Measurements from ENCODE around the gene IQCN.
A peak's percentile ranks its signal among the peaks of the same experiment; 100 is the strongest.

GRCh38 chr19:18229474-18229873, 44.8 kb downstream of the IQCN start:
- TF ChIP-seq CTCF (IDR thresholded peaks at IDR 0.05) (peak; percentile 33 to 45 (median 39)), POLR2AphosphoS5 (IDR thresholded peaks at IDR 0.05) (no peak)

Data from transverse colon (tissue), 4 donors.